ENCODE data around the gene CLASRP.

DNA sequence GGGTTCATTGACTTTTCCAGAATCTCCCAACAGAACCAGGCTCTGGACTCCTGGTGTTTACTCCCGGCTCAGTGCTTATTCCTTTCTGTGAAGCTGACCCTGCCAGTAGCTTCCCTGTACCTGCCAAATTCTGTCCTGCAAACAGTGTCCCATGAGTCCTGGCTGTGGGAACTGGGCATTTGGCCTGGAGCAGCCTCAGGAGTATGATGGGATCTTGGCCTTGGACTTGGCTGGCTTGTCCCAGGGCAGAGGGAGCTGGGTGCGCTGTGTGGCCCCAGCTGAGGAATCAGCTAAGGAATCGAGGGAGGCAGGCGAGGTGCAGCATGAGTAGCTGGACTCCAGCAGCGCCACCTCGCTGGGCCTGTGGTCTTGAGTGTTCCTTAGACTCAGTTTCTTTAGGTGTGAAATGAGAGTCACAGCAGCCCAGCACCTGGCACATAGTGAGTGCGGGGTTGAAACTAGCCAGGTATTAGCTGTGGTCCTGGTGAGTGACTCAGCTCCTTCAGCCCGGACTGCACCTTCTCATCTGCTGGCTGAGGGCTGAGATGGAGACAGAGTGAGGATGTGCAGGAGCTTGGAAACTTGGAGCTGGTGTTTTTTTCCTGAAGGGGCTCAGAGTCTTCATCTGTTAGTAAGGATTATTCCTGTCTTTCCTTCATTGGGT is 10.4 kb downstream of the CLASRP start:
- TF ChIP-seq, protein P1, sequence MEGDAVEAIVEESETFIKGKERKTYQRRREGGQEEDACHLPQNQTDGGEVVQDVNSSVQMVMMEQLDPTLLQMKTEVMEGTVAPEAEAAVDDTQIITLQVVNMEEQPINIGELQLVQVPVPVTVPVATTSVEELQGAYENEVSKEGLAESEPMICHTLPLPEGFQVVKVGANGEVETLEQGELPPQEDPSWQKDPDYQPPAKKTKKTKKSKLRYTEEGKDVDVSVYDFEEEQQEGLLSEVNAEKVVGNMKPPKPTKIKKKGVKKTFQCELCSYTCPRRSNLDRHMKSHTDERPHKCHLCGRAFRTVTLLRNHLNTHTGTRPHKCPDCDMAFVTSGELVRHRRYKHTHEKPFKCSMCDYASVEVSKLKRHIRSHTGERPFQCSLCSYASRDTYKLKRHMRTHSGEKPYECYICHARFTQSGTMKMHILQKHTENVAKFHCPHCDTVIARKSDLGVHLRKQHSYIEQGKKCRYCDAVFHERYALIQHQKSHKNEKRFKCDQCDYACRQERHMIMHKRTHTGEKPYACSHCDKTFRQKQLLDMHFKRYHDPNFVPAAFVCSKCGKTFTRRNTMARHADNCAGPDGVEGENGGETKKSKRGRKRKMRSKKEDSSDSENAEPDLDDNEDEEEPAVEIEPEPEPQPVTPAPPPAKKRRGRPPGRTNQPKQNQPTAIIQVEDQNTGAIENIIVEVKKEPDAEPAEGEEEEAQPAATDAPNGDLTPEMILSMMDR (IDR thresholded peaks at IDR 0.05): no peak
- no peak for TF ChIP-seq POLR2A (IDR thresholded peaks at IDR 0.05)
